Kidney epithelial cell (primary cell): ENCODE results near the gene ZNF554. TPM values are rescaled to one million over a fixed set of nuclear protein-coding genes. Genes with fewer than 3 reads are reported as not detected.

ENCODE experiments used
- DNase-seq: peaks from one replicate; pipeline ENCODE4 v3.0.0-alpha.2; 2010; ENCODE audit warnings: low read depth
- H3K27me3 ChIP-seq: 2 replicates; pipeline ENCODE4 v1.6.0; 2011; ENCODE audit warnings: low read length; ENCODE audit not compliant: control insufficient read depth, insufficient read depth
- H3K36me3 ChIP-seq: 2 replicates; pipeline ENCODE4 v1.5.1; 2011; ENCODE audit warnings: low read length; ENCODE audit not compliant: control insufficient read depth, insufficient read depth
- H3K4me3 ChIP-seq: 2 replicates; pipeline ENCODE4 v1.5.1; 2011; ENCODE audit warnings: low read depth, mild to moderate bottlenecking, control low read depth, low read length
- total RNA-seq: library from RNA; depleted of rRNA; stranded (reverse); fragments of >200 nt; gene quantifications from 2 replicates; pipeline ENCODE4 v1.2.3, GENCODE V29; 2015
- TF ChIP-seq, protein P1 (sequence below): IDR thresholded peaks from 2 replicates; pipeline ENCODE4 v1.5.1; 2011; ENCODE audit warnings: mild to moderate bottlenecking, moderate library complexity, low read length, control low read depth, inconsistent platforms; ENCODE audit not compliant: insufficient read depth, poor library complexity, severe bottlenecking

The ZNF554 gene
- total RNA-seq, 1 donor from 2014 or later = 4.5 TPM

GRCh38 chr19:2775556-2776430 lies 43.9 kb upstream of the ZNF554 start:
- DNase-seq = no peak
- Histone ChIP-seq H3K27me3 (no peaks in the 10 kb centered on the region), H3K36me3 (no peaks in the 10 kb centered on the region), H3K4me3 (no peak overlapping the region)
- TF ChIP-seq, protein P1, sequence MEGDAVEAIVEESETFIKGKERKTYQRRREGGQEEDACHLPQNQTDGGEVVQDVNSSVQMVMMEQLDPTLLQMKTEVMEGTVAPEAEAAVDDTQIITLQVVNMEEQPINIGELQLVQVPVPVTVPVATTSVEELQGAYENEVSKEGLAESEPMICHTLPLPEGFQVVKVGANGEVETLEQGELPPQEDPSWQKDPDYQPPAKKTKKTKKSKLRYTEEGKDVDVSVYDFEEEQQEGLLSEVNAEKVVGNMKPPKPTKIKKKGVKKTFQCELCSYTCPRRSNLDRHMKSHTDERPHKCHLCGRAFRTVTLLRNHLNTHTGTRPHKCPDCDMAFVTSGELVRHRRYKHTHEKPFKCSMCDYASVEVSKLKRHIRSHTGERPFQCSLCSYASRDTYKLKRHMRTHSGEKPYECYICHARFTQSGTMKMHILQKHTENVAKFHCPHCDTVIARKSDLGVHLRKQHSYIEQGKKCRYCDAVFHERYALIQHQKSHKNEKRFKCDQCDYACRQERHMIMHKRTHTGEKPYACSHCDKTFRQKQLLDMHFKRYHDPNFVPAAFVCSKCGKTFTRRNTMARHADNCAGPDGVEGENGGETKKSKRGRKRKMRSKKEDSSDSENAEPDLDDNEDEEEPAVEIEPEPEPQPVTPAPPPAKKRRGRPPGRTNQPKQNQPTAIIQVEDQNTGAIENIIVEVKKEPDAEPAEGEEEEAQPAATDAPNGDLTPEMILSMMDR = no peak

- no peak overlapping the region for H3K4me3 ChIP-seq
- DNase-seq = no peak
- no peaks in the 10 kb centered on the region for H3K27me3 ChIP-seq
- H3K36me3 ChIP-seq = no peaks in the 10 kb centered on the region
- TF ChIP-seq, protein P1 = no peak
These were observed 41.5 kb upstream of the ZNF554 start for GRCh38 chr19:2777952-2778683.

- H3K4me3 ChIP-seq = no peak overlapping the region
- H3K36me3 ChIP-seq = no peaks in the 10 kb centered on the region
- no peaks in the 10 kb centered on the region for H3K27me3 ChIP-seq
- no peak for DNase-seq
- TF ChIP-seq, protein P1 = no peak
These were observed 40.4 kb upstream of the ZNF554 start for GRCh38 chr19:2779121-2779740.

DNA sequence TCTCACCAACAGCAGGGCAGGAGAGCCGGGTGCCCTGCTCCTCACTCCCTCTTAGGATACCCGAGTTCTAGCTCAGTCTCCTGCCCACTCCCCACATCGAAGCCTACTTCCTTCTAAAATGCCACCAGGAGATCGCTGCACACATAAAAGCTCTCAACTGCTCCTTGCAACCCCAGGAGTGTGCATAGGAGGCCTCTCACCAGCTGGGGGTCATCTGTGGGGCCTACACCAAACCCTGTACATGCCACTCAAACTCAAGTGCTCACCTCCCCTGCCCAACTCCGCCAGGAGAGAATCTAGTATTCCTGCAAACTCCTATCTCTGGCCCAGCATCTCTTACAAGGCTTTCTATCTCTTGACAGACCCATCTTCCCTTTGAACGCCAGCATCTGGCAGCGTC lies 39.4 kb upstream of the ZNF554 start:
- no peak for DNase-seq
- no peaks in the 10 kb centered on the region for H3K27me3 ChIP-seq
- no peaks in the 10 kb centered on the region for H3K36me3 ChIP-seq
- H3K4me3 ChIP-seq = no peak overlapping the region
- TF ChIP-seq, protein P1 = no peak

DNA sequence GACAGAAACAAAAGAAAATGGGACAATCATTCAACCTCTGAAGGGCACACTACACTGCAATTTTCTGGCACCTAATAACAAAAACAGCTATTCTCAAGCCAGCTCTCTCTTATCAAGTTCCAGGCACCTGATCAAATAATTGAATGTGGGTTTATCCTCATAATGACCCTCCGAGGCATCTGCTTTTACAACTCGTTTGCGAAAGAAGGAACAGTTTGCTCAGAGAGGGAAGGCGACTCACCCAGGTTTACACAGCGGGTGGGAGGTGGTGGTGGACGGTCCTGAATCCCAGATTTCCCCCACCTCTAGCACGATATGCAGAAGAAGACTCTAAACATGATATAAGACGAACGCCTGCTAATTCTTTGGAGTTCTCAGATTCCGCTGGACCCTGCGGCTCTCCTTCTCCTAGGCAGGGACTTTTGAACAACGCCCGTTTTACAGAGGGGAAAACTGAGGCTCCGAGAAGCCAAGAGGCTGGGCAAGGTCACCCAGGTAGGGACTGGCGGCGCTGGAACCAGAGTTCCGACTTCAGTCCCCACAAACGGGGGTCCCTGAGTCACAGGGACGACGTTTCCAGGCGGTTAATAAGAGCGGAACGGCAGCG lies 37.2 kb upstream of the ZNF554 start:
- Histone ChIP-seq H3K4me3 (peak overlapping the region; percentile 95), H3K36me3 (no peaks in the 10 kb centered on the region), H3K27me3 (no peaks in the 10 kb centered on the region)
- no peak for DNase-seq
- TF ChIP-seq, protein P1 = no peak
